ENCODE data around the gene LAMB4. TPM values are rescaled to one million over a fixed set of nuclear protein-coding genes. Genes with fewer than 3 reads are reported as not detected.

Gene LAMB4
- total RNA-seq, 1 experiment from 2014 or later, result 0.39 TPM

- DNase-seq (ENCODE audit: low read depth), result peak; percentile 70
Observed at GRCh38 chr7:107996072-107996882, 133.9 kb downstream of the LAMB4 start.

- DNase-seq (ENCODE audit: low read depth), result peak; percentile 93
Observed at GRCh38 chr7:107995184-107996071, 134.7 kb downstream of the LAMB4 start.

DNA sequence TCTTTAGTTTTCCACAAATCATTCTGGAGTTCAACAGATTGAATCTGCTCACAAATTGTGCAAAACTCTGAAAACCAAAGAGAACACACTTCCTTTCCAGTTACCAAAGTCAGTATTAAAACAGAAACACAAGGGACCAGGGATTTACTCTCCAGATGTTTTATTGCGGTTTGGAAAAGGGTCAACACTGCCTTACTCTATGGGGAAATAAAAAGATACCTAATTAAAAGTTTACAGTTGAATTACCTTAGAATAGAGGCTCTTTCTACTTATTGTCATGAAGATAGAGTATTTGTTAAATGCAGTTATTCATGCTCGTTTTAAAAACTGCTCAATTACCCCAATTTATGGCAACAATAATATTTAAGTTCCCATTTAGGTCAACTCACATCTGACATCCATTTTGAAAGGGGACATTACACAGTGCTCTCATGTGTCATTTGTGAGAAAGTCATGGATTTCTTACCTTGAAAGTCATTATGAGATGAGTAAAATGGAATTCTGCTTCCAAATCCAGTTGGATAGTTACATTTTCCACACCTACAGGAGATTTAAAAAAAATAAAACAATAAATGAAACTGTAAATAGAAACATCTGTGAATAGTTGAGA lies 135.6 kb downstream of the LAMB4 start:
- no peak for DNase-seq (ENCODE audit: low read depth)

DNA sequence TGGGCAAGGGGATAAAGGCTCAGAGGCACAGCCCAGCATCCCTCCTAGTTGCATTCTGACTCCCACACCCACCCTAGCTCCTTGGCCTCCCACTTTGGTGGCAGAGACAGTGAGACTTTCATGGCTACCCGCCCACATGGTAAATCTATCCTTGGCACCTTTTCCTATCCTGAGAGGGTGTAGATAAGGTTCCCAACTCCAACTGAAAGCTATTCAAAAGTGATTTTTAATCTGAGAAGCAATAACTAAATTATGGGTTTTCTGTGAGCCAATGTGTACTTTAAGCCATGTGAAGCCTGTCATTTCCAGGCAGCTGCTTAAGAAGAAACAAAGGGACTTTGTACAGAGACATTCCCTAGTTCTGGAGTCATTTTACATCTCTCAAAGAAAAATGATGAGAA lies 136.3 kb downstream of the LAMB4 start:
- no peak for DNase-seq (ENCODE audit: low read depth)

GRCh38 chr7:107989618-107990373 lies 140.4 kb downstream of the LAMB4 start:
- DNase-seq (ENCODE audit: low read depth), result peak; percentile 83

DNA sequence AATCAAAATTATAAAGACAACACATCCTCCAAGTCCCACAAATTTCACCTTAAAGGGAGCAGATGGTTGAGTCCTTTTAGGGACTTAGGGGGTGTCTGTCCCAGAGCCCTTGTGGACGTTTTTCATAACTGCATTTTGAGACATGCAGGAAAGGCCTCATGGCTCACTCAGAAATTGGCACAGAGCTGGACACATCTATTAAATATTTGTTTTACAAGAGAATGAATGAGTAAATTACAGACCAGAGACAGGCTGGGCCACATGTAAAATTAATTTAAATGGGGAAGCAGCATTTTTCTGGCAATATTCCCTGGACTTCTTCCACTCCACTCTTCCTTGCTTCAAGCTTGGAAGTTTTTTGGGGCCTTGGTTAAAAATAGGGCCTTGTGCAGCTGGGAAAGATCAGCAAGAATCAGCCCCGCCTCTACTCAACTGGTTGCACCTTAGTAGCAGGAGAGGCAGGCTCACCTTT lies 147.2 kb downstream of the LAMB4 start:
- DNase-seq (ENCODE audit: low read depth), result peak; percentile 35

DNA sequence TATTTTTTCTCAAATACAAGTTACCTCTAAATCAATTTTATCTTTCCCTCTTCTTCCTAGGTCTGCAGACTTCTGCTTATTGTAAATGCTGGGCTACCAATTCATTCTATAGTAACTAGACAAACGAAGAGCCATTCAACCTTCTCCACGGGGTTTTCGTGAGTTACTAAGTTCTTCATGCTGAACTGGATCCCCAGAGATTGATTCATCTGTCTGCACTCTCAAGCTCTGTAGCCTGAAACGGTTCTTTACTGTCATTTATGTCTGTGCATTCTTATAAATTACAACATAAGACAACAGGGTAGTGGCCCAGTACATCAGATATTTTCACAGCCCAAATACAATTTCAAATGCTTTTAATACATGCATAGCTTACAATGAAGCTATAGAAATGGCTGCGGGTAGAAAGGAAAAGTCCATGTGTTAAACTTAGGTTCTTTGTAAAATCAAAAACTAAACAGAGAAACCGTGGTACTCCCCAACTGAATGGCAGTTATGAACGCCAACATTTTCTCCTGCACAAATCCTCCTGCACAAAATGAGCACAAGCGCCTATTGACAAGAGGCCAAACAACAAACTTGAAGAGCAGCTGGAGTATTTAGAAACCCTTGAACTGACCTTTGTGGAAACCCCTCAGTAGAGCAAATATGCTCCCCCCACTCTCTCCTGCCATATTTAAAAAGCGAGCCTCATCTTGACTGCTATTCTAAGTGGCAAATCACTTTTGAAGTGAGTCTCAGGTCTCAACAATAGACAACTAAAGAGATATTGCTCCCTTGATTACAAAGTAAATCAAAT lies 147.9 kb downstream of the LAMB4 start:
- no peak for DNase-seq (ENCODE audit: low read depth)

GRCh38 chr7:107981466-107981865 lies 148.7 kb downstream of the LAMB4 start:
- no peak for DNase-seq (ENCODE audit: low read depth)

DNA sequence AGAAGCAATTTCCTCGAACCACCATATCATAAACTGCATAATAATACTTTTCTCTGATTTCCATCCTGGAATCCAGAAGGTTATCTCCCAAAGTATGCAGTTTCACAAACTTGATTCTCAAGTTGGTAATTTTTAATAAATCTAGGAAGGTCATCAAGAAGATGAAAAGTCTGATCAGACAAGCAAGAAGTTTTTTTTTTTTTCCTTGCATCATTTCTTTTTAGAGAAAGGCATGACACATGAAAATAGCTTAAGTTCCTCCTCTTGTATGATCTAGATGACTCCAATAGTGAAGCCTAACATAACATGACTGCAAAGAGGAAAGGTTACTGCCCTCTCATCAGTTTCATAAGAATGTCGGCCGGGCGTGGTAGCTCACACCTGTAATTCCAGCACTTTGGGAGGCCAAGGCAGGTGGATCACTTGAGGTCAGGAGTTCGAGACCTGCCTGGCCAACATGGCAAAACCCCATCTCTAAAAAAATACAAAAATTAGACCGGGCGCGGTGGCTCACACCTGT lies 149.4 kb downstream of the LAMB4 start:
- DNase-seq (ENCODE audit: low read depth), result no peak

- DNase-seq (ENCODE audit: low read depth), result no peak
Observed at GRCh38 chr7:107980171-107980570, 150.0 kb downstream of the LAMB4 start.

GRCh38 chr7:107978815-107979408 lies 151.2 kb downstream of the LAMB4 start:
- no peak for DNase-seq (ENCODE audit: low read depth)

DNA sequence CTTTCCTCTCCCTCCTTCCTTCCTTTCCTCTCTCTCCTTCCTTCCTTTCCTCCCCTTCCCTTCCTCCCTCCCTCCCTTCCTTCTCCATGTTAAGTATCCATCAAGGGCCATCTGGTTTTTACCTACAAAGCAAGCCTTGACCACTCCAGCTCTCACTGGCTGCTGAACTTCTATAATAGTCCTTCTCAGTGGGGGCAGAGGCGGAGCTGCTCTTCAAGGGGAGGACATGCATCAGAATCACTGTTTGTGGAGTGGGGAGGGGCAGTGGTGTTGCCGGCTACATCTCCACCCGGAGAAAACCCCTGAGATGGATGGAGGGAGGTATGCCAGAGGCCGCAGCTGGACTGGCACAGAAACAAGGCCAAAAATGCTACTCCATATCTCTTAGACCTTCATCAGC lies 153.1 kb downstream of the LAMB4 start:
- no peak for DNase-seq (ENCODE audit: low read depth)

DNA sequence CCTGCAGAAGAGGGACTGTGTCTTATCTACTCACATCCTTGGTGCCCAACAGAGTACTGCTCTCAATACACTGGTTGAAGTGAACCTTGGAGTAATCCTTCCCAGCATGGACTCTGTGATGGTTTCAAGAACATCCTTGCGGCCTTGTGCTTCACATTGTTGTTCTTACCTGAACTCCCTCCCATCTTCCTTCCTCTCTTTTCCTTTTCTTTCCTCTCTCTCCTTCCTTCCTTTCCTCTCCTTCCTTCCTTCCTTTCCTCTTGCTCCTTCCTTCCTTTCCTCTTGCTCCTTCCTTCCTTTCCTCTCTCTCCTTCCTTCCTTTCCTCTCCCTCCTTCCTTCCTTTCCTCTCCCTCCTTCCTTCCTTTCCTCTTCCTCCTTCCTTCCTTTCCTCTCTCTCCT lies 153.5 kb downstream of the LAMB4 start:
- DNase-seq (ENCODE audit: low read depth), result no peak

- no peak for DNase-seq (ENCODE audit: low read depth)
Observed at GRCh38 chr7:107975394-107976013, 154.7 kb downstream of the LAMB4 start.

DNA sequence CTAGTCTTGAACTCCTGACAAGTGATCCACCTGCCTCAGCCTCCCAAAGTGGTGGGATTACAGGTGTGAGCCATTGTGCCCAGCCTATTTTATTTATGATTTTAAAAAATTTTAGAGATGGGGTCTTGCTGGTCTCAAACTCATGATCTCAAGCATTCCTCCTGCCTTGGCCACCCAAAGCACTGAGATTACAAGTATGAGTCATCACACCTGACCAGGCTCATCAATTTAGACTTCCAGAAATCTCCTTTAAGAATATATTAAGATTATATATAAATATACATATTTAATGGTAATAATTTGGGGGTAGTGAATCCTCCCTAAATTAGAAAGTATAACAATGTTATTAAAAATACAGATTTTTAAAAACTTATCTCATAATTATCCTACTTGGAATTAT lies 156.3 kb downstream of the LAMB4 start:
- DNase-seq (ENCODE audit: low read depth), result no peak

All from M059J (cell line).